BJ (cell line): ENCODE data around the gene NAV2. TPM values are rescaled to one million over a fixed set of nuclear protein-coding genes. Genes with fewer than 3 reads are reported as not detected.

Experiments used
- CTCF ChIA-PET: fragments of 350-600 bp; formaldehyde crosslinking; extraction: SDS; loops from one replicate; lab custom pipeline; 2021; ENCODE audit warnings: antibody characterized with exemption, inconsistent platforms; lab: Yijun Ruan, JAX
- POLR2A ChIA-PET: fragments of 300-600 bp; sonication (Branson Sonifier 250); formaldehyde crosslinking; extraction: SDS; loops from one replicate; lab custom pipeline; 2021; ENCODE audit warnings: antibody characterized with exemption; lab: Charles Lee
- DNase-seq: peaks from one replicate; pipeline ENCODE4 v3.0.0-alpha.2; 2011; ENCODE audit warnings: low read depth
- H3K27me3 ChIP-seq: 2 replicates; pipeline ENCODE4 v1.6.0; 2011; ENCODE audit warnings: low read length; ENCODE audit not compliant: control insufficient read depth, insufficient read depth
- H3K36me3 ChIP-seq: 2 replicates; pipeline ENCODE4 v1.5.1; 2011; ENCODE audit warnings: low read length; ENCODE audit not compliant: control insufficient read depth, insufficient read depth
- H3K4me3 ChIP-seq: 2 replicates; pipeline ENCODE4 v1.5.1; 2011; ENCODE audit warnings: low read depth, mild to moderate bottlenecking, control low read depth, low read length
- polyA plus RNA-seq: library from polyadenylated mRNA; depleted of rRNA; stranded (reverse); fragments of >200 nt; gene quantifications from 2 replicates; pipeline ENCODE4 v1.2.3, GENCODE V29; 2011
- TF ChIP-seq, protein P1 (sequence below): IDR thresholded peaks from 2 replicates; pipeline ENCODE4 v1.5.1; 2011; ENCODE audit warnings: low read depth, mild to moderate bottlenecking, control low read depth, inconsistent platforms, low read length, moderate library complexity; ENCODE audit not compliant: insufficient read depth

NAV2 gene
- polyA plus RNA-seq, 1 experiment: 6.1 TPM

DNA sequence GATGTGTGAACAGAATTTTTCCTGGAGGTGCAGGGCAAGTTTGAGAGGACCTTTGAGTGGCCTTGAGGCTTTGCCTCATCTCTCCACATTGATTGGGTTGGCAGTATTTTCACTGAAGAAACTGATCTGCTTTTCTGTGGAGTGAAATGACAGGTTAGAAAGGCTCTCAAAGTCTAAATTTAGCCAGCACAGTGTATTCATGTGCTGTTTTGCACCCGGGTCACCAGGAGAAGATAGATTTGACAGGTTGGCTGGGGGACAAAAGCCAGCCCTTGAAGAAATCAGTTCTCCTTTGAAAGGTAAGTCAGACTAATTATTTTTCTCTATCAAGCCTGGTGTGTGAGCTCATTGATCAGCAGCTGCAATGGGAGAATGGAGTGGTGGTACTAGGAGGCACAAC, 294.7 kb downstream of the NAV2 start:
- H3K4me3 ChIP-seq: no peak overlapping the region
- CTCF ChIA-PET: no interaction called here
- POLR2A ChIA-PET: no interaction called here
- no peak for DNase-seq
- TF ChIP-seq, protein P1, sequence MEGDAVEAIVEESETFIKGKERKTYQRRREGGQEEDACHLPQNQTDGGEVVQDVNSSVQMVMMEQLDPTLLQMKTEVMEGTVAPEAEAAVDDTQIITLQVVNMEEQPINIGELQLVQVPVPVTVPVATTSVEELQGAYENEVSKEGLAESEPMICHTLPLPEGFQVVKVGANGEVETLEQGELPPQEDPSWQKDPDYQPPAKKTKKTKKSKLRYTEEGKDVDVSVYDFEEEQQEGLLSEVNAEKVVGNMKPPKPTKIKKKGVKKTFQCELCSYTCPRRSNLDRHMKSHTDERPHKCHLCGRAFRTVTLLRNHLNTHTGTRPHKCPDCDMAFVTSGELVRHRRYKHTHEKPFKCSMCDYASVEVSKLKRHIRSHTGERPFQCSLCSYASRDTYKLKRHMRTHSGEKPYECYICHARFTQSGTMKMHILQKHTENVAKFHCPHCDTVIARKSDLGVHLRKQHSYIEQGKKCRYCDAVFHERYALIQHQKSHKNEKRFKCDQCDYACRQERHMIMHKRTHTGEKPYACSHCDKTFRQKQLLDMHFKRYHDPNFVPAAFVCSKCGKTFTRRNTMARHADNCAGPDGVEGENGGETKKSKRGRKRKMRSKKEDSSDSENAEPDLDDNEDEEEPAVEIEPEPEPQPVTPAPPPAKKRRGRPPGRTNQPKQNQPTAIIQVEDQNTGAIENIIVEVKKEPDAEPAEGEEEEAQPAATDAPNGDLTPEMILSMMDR: no peak
- H3K27me3 ChIP-seq: no peaks in the 10 kb centered on the region
- H3K36me3 ChIP-seq: no peaks in the 10 kb centered on the region

DNA sequence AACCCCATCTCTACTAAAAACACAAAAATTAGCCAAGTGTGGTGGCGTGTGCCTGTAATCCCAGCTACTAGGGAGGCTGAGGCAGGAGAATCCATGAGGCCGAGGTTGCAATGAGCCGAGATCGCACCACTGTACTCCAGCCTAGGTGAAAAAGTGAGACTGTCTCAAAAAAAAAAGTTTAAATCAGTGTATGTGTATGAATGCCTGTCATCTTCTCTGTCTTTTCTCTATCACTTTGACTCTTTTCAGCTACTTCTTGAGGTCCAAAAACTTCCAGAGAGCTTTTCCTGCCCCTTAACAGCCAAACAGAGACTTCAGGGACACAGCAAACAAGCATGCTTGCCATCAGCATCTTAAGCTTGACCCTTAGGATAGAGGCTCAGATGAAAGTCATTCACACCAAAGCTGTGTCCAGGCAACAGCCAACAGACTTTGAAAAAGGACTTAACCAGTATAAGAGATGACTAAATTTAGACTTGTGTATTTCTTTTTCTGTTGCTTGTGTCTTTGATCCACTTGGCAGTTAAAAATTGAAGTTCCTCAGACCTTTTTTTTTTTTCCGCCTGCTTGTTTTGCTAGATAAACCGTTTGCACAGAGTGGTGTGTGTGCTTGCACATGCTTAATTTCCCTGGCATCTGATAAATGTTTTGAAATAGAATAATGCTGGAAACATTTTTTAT, 295.7 kb downstream of the NAV2 start:
- ChIA-PET CTCF (no interaction called here), POLR2A (no interaction called here)
- no peak for DNase-seq
- Histone ChIP-seq H3K36me3 (no peaks in the 10 kb centered on the region), H3K27me3 (no peaks in the 10 kb centered on the region), H3K4me3 (no peak overlapping the region)
- TF ChIP-seq, protein P1: no peak

DNA sequence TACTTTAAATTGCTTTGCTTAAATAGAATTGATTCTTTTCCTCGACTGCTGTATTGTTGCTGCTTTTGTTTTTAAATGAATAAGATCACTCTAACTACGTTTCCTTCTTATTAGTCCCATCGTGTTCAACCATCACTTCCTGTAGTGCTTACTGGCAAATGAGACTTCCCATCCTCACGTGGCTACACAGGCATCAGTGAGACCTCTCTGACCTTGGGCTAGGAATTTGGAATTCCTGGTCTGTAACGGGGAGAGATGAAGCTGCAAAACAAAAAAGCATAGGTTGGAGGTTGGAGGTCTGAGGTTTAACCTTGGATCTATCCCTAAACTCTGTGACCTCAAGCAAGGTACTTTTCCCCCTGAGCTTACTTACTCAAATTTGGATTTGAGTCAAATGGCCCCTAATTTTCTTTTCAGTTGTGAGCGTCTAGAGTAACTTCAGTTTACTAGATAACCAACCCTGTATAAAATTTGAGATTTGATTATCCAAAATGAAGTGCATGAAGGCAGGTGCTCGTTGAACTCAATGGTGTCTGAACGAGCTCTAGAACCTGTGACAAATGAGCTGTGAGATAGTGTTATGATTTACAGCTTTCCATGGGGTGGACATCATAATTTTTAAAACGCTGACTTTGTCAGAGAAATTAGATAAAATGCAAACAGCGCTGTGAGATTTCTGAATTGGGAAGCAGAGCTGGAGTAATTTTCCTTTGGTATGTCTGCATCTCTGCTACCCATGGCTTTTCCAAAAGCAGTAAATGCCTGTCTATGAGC, 296.4 kb downstream of the NAV2 start:
- H3K27me3 ChIP-seq: no peaks in the 10 kb centered on the region
- no peaks in the 10 kb centered on the region for H3K36me3 ChIP-seq
- no peak for DNase-seq
- TF ChIP-seq, protein P1: no peak
- ChIA-PET CTCF (interaction anchor here (0.9 to 1.6 kb wide), 3 partner anchors 9 to 15 kb away, joined by 3 read pairs; no protein-coding TSS in a partner anchor), POLR2A (no interaction called here)
- no peak overlapping the region for H3K4me3 ChIP-seq

DNA sequence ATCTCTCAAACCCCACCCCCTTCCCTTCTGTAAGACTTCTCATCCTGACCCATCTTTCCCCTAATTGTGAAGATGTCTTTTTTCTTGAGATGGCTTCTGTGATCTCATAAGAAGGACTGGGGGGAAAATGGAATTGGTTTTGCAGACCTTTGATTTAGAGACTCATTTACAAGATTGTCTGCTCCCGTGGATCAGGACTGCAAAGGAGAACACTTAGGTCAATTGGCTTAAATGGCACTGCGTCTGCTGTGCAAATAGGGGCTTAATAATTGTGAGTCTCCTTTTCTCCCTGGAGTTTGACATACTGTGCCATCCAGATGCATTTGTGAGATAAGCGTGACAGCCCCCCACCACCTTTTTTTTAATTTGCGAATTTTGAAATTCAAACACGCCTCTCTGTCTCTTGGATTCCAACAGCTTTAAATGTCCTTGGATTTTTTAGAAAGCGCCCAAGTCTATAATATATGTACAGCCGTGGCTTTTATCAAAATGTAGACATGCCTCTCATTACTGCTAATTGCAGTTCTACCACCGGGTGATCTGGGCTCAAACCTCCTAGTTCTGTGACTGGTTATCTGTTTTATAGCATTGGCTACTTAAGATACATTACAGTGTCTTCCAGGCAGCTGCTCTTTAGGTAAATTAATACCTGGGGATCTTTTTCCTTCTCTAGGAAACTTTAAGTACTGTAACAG, 297.7 kb downstream of the NAV2 start:
- ChIA-PET POLR2A (no interaction called here), CTCF (interaction anchor here (1.6 kb wide), 1 partner anchor 13 kb away, joined by 3 read pairs; no protein-coding TSS in a partner anchor)
- no peak for DNase-seq
- TF ChIP-seq, protein P1: no peak
- no peak overlapping the region for H3K4me3 ChIP-seq
- no peaks in the 10 kb centered on the region for H3K27me3 ChIP-seq
- no peaks in the 10 kb centered on the region for H3K36me3 ChIP-seq

DNA sequence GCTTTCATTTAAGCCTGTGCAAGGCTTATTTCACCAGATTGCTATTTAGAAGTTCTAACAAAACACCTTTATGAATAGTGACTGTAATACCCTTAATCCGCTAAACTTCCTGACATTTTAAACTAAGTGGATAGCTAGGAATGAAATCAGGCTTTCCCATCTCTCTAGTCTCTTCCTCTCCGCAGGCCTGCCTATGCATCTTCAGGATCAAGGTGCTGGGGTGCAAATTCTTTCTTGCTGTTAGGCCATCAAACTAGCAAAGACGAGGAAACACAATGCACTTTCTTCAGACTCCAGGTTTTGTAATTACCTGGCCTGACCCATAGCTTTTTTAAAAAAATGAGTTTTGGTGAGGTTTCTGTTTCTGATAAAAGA, 298.2 kb downstream of the NAV2 start:
- Histone ChIP-seq H3K27me3 (no peaks in the 10 kb centered on the region), H3K36me3 (no peaks in the 10 kb centered on the region), H3K4me3 (no peak overlapping the region)
- POLR2A ChIA-PET: no interaction called here
- CTCF ChIA-PET: interaction anchor here (0.6 kb wide), 1 partner anchor 78 kb away, joined by 3 read pairs; no protein-coding TSS in a partner anchor
- DNase-seq: no peak
- TF ChIP-seq, protein P1: no peak
